ENCODE measurements around the gene TENM3.

The TENM3 gene

GRCh38 chr4:182741054-182741453, 497.9 kb downstream of the TENM3 start:
- no peak for DNase-seq (ENCODE audit: low spot score)

GRCh38 chr4:182741914-182742313, 498.7 kb downstream of the TENM3 start:
- no peak for DNase-seq (ENCODE audit: low spot score)

- no peak for DNase-seq (ENCODE audit: low spot score)
Measured at GRCh38 chr4:182743815-182744214, 500.6 kb downstream of the TENM3 start.

- no peak for DNase-seq (ENCODE audit: low spot score)
Measured at GRCh38 chr4:182745237-182745636, 502.0 kb downstream of the TENM3 start.

GRCh38 chr4:182746876-182747275, 503.7 kb downstream of the TENM3 start:
- DNase-seq (ENCODE audit: low spot score) = no peak

- no peak for DNase-seq (ENCODE audit: low spot score)
Measured at GRCh38 chr4:182748283-182748682, 505.1 kb downstream of the TENM3 start.

GRCh38 chr4:182748949-182749348, 505.7 kb downstream of the TENM3 start:
- DNase-seq (ENCODE audit: low spot score) = no peak

- no peak for DNase-seq (ENCODE audit: low spot score)
Measured at GRCh38 chr4:182749667-182750167, 506.5 kb downstream of the TENM3 start.

GRCh38 chr4:182752158-182752910, 509.1 kb downstream of the TENM3 start:
- DNase-seq (ENCODE audit: low spot score) = no peak

GRCh38 chr4:182754895-182755294, 511.7 kb downstream of the TENM3 start:
- DNase-seq (ENCODE audit: low spot score) = no peak

- DNase-seq (ENCODE audit: low spot score) = no peak
Measured at GRCh38 chr4:182756161-182756690, 513.0 kb downstream of the TENM3 start.

GRCh38 chr4:182758273-182758672, 515.1 kb downstream of the TENM3 start:
- no peak for DNase-seq (ENCODE audit: low spot score)

- no peak for DNase-seq (ENCODE audit: low spot score)
Measured at GRCh38 chr4:182760551-182761043, 517.4 kb downstream of the TENM3 start.

GRCh38 chr4:182764137-182764536, 520.9 kb downstream of the TENM3 start:
- no peak for DNase-seq (ENCODE audit: low spot score)

GRCh38 chr4:182764642-182765041, 521.4 kb downstream of the TENM3 start:
- DNase-seq (ENCODE audit: low spot score) = no peak

- no peak for DNase-seq (ENCODE audit: low spot score)
Measured at GRCh38 chr4:182765987-182766856, 523.0 kb downstream of the TENM3 start.

GRCh38 chr4:182766857-182767250, 523.7 kb downstream of the TENM3 start:
- DNase-seq (ENCODE audit: low spot score) = no peak

- DNase-seq (ENCODE audit: low spot score) = no peak
Measured at GRCh38 chr4:182768838-182769237, 525.6 kb downstream of the TENM3 start.

- no peak for DNase-seq (ENCODE audit: low spot score)
Measured at GRCh38 chr4:182770259-182770995, 527.2 kb downstream of the TENM3 start.

GRCh38 chr4:182770996-182771514, 527.9 kb downstream of the TENM3 start:
- DNase-seq (ENCODE audit: low spot score) = no peak

- no peak for DNase-seq (ENCODE audit: low spot score)
Measured at GRCh38 chr4:182775075-182775474, 531.9 kb downstream of the TENM3 start.

All from NAMALWA (cell line).